ENCODE data around the gene RNF214. TPM values are rescaled to one million over a fixed set of nuclear protein-coding genes. Genes with fewer than 3 reads are reported as not detected.
"Not testable (repeated sequence)": the region's sequence is repeated elsewhere in the genome, so short reads cannot be mapped to it uniquely, and the experiment has no call there.

The RNF214 gene
- polyA plus RNA-seq, 1 donor (not counting 4 experiments of a cell fraction or from before 2014, with no cell fraction given), result 11.8 TPM

DNA sequence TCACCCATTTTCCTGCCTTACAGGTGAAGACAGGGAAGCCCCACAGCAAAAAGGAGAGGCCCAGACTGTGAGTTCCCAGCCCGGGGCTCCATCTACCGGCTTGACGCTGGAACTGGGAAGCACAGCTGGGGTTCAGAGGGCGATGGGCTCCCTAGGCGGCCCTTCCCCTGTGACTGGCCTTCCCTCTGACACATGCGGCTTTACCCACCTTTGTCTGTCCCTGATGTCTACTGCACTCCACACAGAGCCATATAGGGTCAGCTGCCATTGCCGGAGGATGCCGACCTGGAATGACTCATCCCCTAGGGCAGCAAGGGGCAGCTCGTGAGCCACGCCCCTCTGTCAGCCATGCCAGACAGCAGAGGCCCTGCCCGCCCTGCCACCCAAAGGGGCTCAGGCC lies 25.6 kb upstream of the RNF214 start:
- H3K79me2 ChIP-seq (ENCODE audit: control insufficient read depth, insufficient read depth, low read length); H2AFZ ChIP-seq (ENCODE audit: control insufficient read depth, low read length); DNase-seq (ENCODE audit: low read depth, low spot score); H3K36me3 ChIP-seq (ENCODE audit: control insufficient read depth in 2 of 2, extremely low read depth in 1 of 2, insufficient read depth in 2 of 2, low read length in 2 of 2); H3K27me3 ChIP-seq (ENCODE audit: control insufficient read depth, extremely low read depth, insufficient read depth, low read length); H4K20me1 ChIP-seq (ENCODE audit: control insufficient read depth, extremely low read depth, insufficient read depth, low read length); H3K4me2 ChIP-seq (ENCODE audit: control insufficient read depth, extremely low read depth, insufficient read depth, low read depth, low read length); H3K9me3 ChIP-seq (ENCODE audit: control insufficient read depth, low read depth, low read length); dilution Hi-C loops (cut with MboI; ENCODE audit: extremely low pct_ligation_motif_present, low sequenced_read_pairs); H3K4me3 ChIP-seq (ENCODE audit: control insufficient read depth in 2 of 3, extremely low read depth in 1 of 3, insufficient read depth in 2 of 3, low read depth in 1 of 3, low read length in 3 of 3); H3K4me1 ChIP-seq (ENCODE audit: control insufficient read depth, extremely low read depth, insufficient read depth, low read length); H3K9ac ChIP-seq (ENCODE audit: control insufficient read depth, extremely low read depth, insufficient read depth, low read length); H3K27ac ChIP-seq (ENCODE audit: control insufficient read depth, insufficient read depth, low read length); H3K9me1 ChIP-seq (ENCODE audit: control insufficient read depth, extremely low read depth, insufficient read depth, low read length): not testable (repeated sequence)
- FAIRE-seq, result peak; percentile 59

DNA sequence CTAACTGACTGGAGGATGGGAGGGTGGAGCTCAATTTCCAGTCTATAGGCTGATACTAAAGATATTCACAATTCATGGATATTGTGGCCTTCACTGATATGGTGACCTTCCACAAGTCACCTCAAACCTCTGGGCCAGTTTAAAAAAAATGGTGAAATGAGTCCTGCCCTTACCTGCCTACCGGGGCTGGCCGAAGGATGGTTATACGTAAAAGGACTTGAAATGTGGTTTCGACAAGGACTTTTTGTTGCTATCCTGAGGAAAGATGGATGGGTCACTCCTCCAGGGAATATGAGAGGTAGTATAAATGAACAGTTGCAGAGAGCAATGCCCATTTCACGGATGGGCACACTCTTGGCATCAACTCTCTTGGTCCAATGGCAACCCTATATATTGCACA lies 25.0 kb upstream of the RNF214 start:
- H3K27me3 ChIP-seq (ENCODE audit: control insufficient read depth, extremely low read depth, insufficient read depth, low read length); dilution Hi-C loops (cut with MboI; ENCODE audit: extremely low pct_ligation_motif_present, low sequenced_read_pairs); H3K79me2 ChIP-seq (ENCODE audit: control insufficient read depth, insufficient read depth, low read length); H3K4me1 ChIP-seq (ENCODE audit: control insufficient read depth, extremely low read depth, insufficient read depth, low read length); DNase-seq (ENCODE audit: low read depth, low spot score); H3K9me1 ChIP-seq (ENCODE audit: control insufficient read depth, extremely low read depth, insufficient read depth, low read length); H3K9ac ChIP-seq (ENCODE audit: control insufficient read depth, extremely low read depth, insufficient read depth, low read length); H3K9me3 ChIP-seq (ENCODE audit: control insufficient read depth, low read depth, low read length); H3K4me2 ChIP-seq (ENCODE audit: control insufficient read depth, extremely low read depth, insufficient read depth, low read depth, low read length); H4K20me1 ChIP-seq (ENCODE audit: control insufficient read depth, extremely low read depth, insufficient read depth, low read length); H3K27ac ChIP-seq (ENCODE audit: control insufficient read depth, insufficient read depth, low read length); H2AFZ ChIP-seq (ENCODE audit: control insufficient read depth, low read length); H3K36me3 ChIP-seq (ENCODE audit: control insufficient read depth in 2 of 2, extremely low read depth in 1 of 2, insufficient read depth in 2 of 2, low read length in 2 of 2); H3K4me3 ChIP-seq (ENCODE audit: control insufficient read depth in 2 of 3, extremely low read depth in 1 of 3, insufficient read depth in 2 of 3, low read depth in 1 of 3, low read length in 3 of 3): not testable (repeated sequence)
- FAIRE-seq, result peak; percentile 41

DNA sequence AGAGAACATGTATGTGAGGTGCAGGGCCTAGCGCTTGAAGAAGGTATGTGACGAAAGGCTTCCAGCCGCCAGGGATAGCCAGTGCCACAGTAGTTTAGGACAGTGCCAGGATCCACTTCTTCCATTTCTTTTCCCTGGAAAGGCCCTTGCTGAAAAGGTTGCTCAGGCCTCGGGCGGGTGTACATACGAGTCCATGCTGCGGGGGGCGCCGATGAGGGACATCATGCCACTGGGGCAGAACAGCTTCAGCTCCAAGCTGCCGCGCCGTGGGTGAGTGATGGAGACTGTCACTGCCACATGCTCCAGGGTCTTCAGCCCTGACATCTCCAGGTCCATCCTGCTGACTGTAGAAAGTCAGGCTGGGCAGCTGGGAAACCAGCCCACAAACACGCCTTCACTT lies 23.8 kb upstream of the RNF214 start:
- dilution Hi-C loops (cut with MboI; ENCODE audit: extremely low pct_ligation_motif_present, low sequenced_read_pairs); H3K27me3 ChIP-seq (ENCODE audit: control insufficient read depth, extremely low read depth, insufficient read depth, low read length); H3K4me1 ChIP-seq (ENCODE audit: control insufficient read depth, extremely low read depth, insufficient read depth, low read length); H3K9ac ChIP-seq (ENCODE audit: control insufficient read depth, extremely low read depth, insufficient read depth, low read length); H3K27ac ChIP-seq (ENCODE audit: control insufficient read depth, insufficient read depth, low read length); H2AFZ ChIP-seq (ENCODE audit: control insufficient read depth, low read length); H3K4me3 ChIP-seq (ENCODE audit: control insufficient read depth in 2 of 3, extremely low read depth in 1 of 3, insufficient read depth in 2 of 3, low read depth in 1 of 3, low read length in 3 of 3); H3K4me2 ChIP-seq (ENCODE audit: control insufficient read depth, extremely low read depth, insufficient read depth, low read depth, low read length); H4K20me1 ChIP-seq (ENCODE audit: control insufficient read depth, extremely low read depth, insufficient read depth, low read length); H3K79me2 ChIP-seq (ENCODE audit: control insufficient read depth, insufficient read depth, low read length); FAIRE-seq; DNase-seq (ENCODE audit: low read depth, low spot score); H3K9me1 ChIP-seq (ENCODE audit: control insufficient read depth, extremely low read depth, insufficient read depth, low read length); H3K9me3 ChIP-seq (ENCODE audit: control insufficient read depth, low read depth, low read length): not testable (repeated sequence)
- H3K36me3 ChIP-seq (ENCODE audit: control insufficient read depth in 2 of 2, extremely low read depth in 1 of 2, insufficient read depth in 2 of 2, low read length in 2 of 2), result peaks cover 12 to 14% of the 10 kb centered on the region in 2 experiments

DNA sequence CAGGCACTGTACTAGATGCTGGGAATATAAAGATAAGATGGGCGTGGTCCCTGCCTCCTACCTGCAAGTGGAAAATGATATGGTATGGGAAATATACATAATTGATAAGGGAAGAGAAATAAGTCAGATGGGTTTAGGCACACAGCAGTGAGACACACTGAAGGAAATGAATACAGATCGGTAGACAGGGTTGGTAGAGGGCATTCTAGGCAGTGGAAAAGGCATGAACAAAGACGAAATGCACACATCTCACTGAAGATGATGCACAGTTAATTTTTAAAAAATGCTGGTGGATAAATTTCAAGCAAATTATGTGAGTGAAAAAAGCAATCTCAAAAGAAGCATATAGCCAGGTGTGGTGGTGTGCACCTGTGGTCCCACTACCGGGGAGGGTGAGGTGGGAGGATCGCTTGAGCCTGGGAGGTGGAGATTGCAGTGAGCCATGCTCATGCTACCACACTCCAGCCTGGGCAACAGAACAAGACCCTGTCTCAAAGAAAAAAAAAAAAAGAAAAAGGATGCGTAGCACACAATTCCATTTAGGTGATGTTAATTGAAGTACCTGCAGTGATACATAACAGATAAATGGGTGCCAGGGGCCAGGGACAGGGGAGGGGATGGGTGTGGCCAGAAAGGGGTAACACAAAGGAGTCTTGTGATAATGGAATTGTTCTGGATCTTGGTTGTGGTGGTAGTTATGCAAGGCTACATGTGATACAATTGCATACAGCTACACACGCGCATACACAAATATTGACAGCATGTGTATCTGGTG lies 22.9 kb upstream of the RNF214 start:
- H3K4me1 ChIP-seq (ENCODE audit: control insufficient read depth, extremely low read depth, insufficient read depth, low read length); H3K79me2 ChIP-seq (ENCODE audit: control insufficient read depth, insufficient read depth, low read length); H3K9me1 ChIP-seq (ENCODE audit: control insufficient read depth, extremely low read depth, insufficient read depth, low read length); H2AFZ ChIP-seq (ENCODE audit: control insufficient read depth, low read length); DNase-seq (ENCODE audit: low read depth, low spot score); H3K9ac ChIP-seq (ENCODE audit: control insufficient read depth, extremely low read depth, insufficient read depth, low read length); H3K4me2 ChIP-seq (ENCODE audit: control insufficient read depth, extremely low read depth, insufficient read depth, low read depth, low read length); H3K27me3 ChIP-seq (ENCODE audit: control insufficient read depth, extremely low read depth, insufficient read depth, low read length); H3K9me3 ChIP-seq (ENCODE audit: control insufficient read depth, low read depth, low read length); FAIRE-seq; H3K27ac ChIP-seq (ENCODE audit: control insufficient read depth, insufficient read depth, low read length); H3K4me3 ChIP-seq (ENCODE audit: control insufficient read depth in 2 of 3, extremely low read depth in 1 of 3, insufficient read depth in 2 of 3, low read depth in 1 of 3, low read length in 3 of 3); dilution Hi-C loops (cut with MboI; ENCODE audit: extremely low pct_ligation_motif_present, low sequenced_read_pairs); H4K20me1 ChIP-seq (ENCODE audit: control insufficient read depth, extremely low read depth, insufficient read depth, low read length): not testable (repeated sequence)
- peaks cover 12 to 13% of the 10 kb centered on the region in 2 experiments for H3K36me3 ChIP-seq (ENCODE audit: control insufficient read depth in 2 of 2, extremely low read depth in 1 of 2, insufficient read depth in 2 of 2, low read length in 2 of 2)

Measured in keratinocyte (primary cell).